Activated T-helper 1 cell treated with anti-CD3 and anti-CD28 coated beads, Interleukin-12 subunit alpha, Interleukin-12 subunit beta, Interleukin-2, Interleukin-4 antibody, amounts not matched to agents 30 ng/mL and 10 ng/mL and 1 ng/mL, durations not matched to agents 14 hours and 24 hours and 36 hours (primary cell): ENCODE measurements around the gene THADA. TPM values are rescaled to one million over a fixed set of nuclear protein-coding genes. Genes with fewer than 3 reads are reported as not detected.

Experiments
- DNase-seq: peaks from one replicate; pipeline ENCODE4 v3.0.0; 2021; ENCODE audit warnings: low spot score
- H3K27ac Mint-ChIP-seq: one replicate; pipeline ENCODE4 v1.8.0; 2021; ENCODE audit warnings: mild to moderate bottlenecking, mixed read lengths
- H3K27me3 Mint-ChIP-seq: one replicate; pipeline ENCODE4 v1.8.0; 2022; ENCODE audit warnings: mild to moderate bottlenecking, moderate library complexity, mixed read lengths; ENCODE audit not compliant: insufficient read depth
- H3K36me3 Mint-ChIP-seq: one replicate; pipeline ENCODE4 v1.8.0; 2021; ENCODE audit warnings: low read depth, mixed read lengths
- H3K4me1 Mint-ChIP-seq: one replicate; pipeline ENCODE4 v1.8.0; 2021; ENCODE audit warnings: low read depth, mixed read lengths
- H3K4me3 Mint-ChIP-seq: one replicate; pipeline ENCODE4 v1.8.0; 2021; ENCODE audit warnings: mild to moderate bottlenecking, moderate library complexity, mixed read lengths
- H3K9me3 Mint-ChIP-seq: one replicate; pipeline ENCODE4 v1.8.0; 2021; ENCODE audit warnings: mixed read lengths
- intact Hi-C: fragments of 100-400 bp; cut with micrococcal nuclease; formaldehyde crosslinking; loops from one replicate; pipeline ENCODE4 v1.15.1; 2024
- total RNA-seq: library from RNA; stranded (reverse); gene quantifications from 2 replicates; pipeline ENCODE4 v1.2.3, GENCODE V29; 2022

THADA gene
- total RNA-seq, 1 donor from 2014 or later: 51.7 TPM

DNA sequence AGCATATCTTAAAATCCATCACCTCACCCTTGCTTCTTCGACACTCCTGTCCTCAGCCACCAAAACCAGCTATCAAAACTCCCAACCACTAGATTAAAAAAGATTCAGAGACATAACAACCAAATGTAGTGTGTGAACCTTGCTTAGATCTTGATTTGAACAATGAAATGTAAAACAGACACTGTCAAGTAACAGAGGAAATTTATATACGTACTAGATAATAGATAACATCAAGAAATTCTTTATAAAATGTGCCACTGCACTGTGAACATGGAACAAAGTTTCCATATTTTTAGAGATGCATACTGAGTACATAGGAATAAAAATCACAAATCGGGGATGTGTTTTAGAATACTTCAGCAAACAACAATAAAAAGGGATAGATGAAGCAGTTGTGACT, 86.0 kb downstream of the THADA start:
- Mint-ChIP-seq H3K9me3 (no peaks in the 10 kb centered on the region), H3K27me3 (no peaks in the 10 kb centered on the region), H3K27ac (no peak overlapping the region), H3K4me3 (no peak overlapping the region), H3K4me1 (peaks cover 28% of the 10 kb centered on the region), H3K36me3 (peaks cover 16% of the 10 kb centered on the region)
- intact Hi-C loops: loop anchor here (5.0 kb wide), 1 partner anchor 67 kb away; no protein-coding TSS in a partner anchor
- DNase-seq: no peak

DNA sequence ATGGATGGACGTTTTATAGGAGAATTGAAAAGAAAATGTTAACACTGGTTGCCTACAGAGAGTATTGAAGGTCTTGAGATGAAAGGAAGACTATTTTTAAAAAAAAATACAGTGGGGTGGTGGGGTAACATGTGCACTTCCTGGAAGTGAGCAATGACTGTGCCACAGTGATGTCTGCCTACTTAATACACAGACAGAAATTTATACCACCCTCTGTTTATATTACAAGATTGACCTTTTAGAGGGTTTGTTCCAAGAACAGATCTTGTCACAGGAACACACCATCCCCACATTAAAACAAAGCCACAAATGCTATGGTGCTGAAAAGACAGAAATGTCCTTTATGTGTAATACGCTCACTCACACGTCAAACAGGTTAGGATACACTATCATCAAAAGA, 87.6 kb downstream of the THADA start:
- no peak for DNase-seq
- Mint-ChIP-seq H3K27ac (peak overlapping the region; percentile 49), H3K27me3 (no peaks in the 10 kb centered on the region), H3K9me3 (no peaks in the 10 kb centered on the region), H3K4me3 (no peak overlapping the region), H3K4me1 (peaks cover 28% of the 10 kb centered on the region), H3K36me3 (peaks cover 20% of the 10 kb centered on the region)
- intact Hi-C loops: loop anchor here (5.0 kb wide), 1 partner anchor 69 kb away; no protein-coding TSS in a partner anchor

DNA sequence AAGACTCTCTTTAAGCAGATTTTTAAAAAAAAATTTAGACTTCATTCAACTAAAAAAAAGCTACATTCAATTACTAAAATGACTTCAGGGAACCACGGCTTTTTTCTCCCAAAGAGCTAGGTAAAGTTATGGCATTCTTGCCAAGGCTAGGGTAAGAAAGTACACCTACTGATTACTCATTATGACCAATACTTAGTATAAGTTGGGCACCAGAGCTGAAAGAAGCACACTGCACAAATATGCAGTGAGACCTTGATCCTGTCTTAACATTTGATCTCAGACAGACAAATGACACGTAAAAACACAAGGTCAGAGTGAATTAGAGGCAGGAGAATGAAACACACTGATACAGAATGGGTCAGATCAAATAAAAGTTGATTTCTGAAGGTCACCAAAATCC, 88.7 kb downstream of the THADA start:
- H3K4me1 Mint-ChIP-seq: peaks cover 28% of the 10 kb centered on the region
- H3K27me3 Mint-ChIP-seq: no peaks in the 10 kb centered on the region
- no peaks in the 10 kb centered on the region for H3K9me3 Mint-ChIP-seq
- intact Hi-C loops: loop anchor here (5.0 kb wide), 1 partner anchor 70 kb away; no protein-coding TSS in a partner anchor
- DNase-seq: no peak
- no peak overlapping the region for H3K4me3 Mint-ChIP-seq
- H3K36me3 Mint-ChIP-seq: peaks cover 20% of the 10 kb centered on the region
- no peak overlapping the region for H3K27ac Mint-ChIP-seq

DNA sequence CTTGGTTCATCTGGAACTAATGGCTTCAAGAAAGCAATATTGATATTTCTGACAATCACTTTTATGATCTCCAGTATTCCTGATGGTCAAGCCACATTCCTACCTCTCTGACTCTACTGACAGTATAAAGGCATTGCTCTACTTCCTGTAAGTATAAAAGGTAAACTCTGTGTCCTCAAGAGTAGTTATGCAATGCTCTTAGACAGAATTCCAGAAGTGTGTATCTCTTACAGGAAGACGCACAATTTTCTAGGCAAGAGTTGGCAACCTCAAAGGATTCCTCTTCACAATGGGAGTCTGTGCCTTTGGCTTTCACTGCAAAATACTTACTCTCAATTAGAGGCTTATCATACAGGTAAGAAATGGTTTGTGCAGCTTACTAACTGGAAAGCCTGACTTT, 100.1 kb downstream of the THADA start:
- H3K4me1 Mint-ChIP-seq: no peaks in the 10 kb centered on the region
- DNase-seq: no peak
- no peaks in the 10 kb centered on the region for H3K27me3 Mint-ChIP-seq
- no peak overlapping the region for H3K4me3 Mint-ChIP-seq
- no peaks in the 10 kb centered on the region for H3K9me3 Mint-ChIP-seq
- no peak overlapping the region for H3K27ac Mint-ChIP-seq
- H3K36me3 Mint-ChIP-seq: peaks cover 24% of the 10 kb centered on the region
- intact Hi-C loops: no loop called here

DNA sequence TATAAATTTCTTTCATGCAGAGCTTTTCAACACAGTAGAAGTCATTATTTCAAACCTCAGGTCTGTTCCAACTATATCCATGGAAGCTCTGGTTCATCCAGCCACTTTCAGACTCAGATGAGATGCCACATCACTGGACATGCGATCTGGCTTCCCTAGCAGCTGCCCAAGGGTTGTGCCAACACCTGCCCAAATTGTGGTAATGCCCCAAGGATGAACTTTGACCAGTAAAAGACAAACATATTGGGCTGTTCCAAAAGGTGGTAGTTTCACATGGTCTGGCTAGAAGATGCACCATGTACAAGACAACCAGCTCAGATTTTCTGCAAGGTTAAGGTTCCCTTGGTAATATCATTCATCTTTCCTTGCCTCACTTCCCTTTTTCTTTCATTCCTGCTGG, 101.9 kb downstream of the THADA start:
- Mint-ChIP-seq H3K4me1 (no peaks in the 10 kb centered on the region), H3K27me3 (no peaks in the 10 kb centered on the region), H3K4me3 (no peak overlapping the region), H3K36me3 (peaks cover 21% of the 10 kb centered on the region), H3K9me3 (no peaks in the 10 kb centered on the region), H3K27ac (no peak overlapping the region)
- DNase-seq: no peak
- intact Hi-C loops: no loop called here

DNA sequence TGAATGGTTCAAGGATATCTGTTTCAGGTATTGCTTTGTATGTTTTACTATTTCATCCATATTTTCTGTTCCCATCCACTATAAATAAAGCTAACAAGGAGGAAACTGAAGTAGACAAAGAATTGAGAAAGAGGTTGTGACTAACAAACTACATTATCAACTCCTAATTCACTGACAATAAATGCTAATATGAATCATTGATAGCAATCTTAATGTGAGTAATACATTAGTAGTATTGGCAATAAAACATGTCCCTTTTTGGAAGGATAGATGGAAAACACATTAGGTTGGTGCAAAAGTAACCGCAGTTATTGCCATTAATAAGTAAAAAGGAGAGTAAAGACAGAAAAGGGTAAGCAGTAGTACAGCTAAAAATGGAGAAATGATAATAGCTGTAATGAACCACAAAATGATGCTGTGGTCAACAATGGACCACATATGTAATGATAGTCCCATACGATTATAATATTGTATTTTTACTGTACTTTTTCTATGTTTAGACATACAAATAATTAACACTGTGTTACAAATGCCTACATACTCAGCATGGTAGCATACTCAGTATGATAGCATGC, 104.7 kb downstream of the THADA start:
- Mint-ChIP-seq H3K36me3 (peaks cover 6% of the 10 kb centered on the region), H3K27me3 (no peaks in the 10 kb centered on the region), H3K27ac (no peak overlapping the region), H3K4me3 (no peak overlapping the region), H3K9me3 (no peaks in the 10 kb centered on the region), H3K4me1 (peaks cover 7% of the 10 kb centered on the region)
- intact Hi-C loops: no loop called here
- no peak for DNase-seq

DNA sequence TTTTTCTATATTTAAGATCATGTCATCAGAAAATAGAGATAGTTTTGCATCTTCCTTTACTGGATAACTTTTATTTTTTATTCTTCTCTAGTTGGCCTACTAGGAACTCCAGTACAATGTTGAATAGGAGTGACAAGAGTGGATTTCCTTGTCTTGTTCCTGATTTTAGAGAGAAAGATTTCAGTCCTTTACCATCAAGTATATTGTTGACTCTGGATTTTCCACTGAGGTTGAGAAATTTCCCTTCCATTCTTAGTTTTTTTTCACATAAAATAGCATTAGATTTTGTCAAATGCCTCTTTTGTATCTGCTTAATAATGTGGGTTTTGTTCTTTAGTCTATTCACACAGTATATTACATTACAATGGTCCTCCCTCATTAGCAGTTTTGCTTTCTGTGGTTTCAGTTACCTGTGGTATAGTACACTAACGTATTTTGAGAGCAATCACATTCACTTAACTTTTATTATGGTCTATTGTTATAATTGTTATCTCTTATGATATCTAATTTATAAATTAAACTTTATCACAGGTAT, 105.5 kb downstream of the THADA start:
- no peaks in the 10 kb centered on the region for H3K27me3 Mint-ChIP-seq
- no peak for DNase-seq
- no peaks in the 10 kb centered on the region for H3K9me3 Mint-ChIP-seq
- peaks cover 6% of the 10 kb centered on the region for H3K36me3 Mint-ChIP-seq
- H3K4me1 Mint-ChIP-seq: peaks cover 7% of the 10 kb centered on the region
- no peak overlapping the region for H3K27ac Mint-ChIP-seq
- no peak overlapping the region for H3K4me3 Mint-ChIP-seq
- intact Hi-C loops: no loop called here

DNA sequence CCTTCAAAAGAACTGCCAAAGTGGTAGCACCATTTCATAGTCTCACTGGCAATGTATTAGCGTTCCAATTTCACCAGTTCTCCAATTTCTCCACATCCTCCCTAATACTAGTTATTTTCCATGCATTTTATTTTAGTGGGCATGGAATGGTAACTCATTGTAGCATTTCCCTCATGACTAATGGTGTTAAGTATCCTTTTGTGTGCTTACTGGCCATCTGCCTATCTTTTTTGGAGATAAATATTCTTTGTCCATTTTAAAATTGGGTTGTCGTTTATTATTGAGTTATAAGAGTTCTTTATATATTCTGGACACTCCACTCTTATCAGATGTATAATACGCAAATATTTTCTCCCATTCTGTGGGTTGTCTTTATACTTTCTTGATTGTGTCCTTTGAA, 107.1 kb downstream of the THADA start:
- intact Hi-C loops: no loop called here
- no peaks in the 10 kb centered on the region for H3K9me3 Mint-ChIP-seq
- H3K27ac Mint-ChIP-seq: no peak overlapping the region
- peaks cover 7% of the 10 kb centered on the region for H3K4me1 Mint-ChIP-seq
- H3K36me3 Mint-ChIP-seq: peaks cover 5% of the 10 kb centered on the region
- no peak for DNase-seq
- no peaks in the 10 kb centered on the region for H3K27me3 Mint-ChIP-seq
- H3K4me3 Mint-ChIP-seq: no peak overlapping the region

DNA sequence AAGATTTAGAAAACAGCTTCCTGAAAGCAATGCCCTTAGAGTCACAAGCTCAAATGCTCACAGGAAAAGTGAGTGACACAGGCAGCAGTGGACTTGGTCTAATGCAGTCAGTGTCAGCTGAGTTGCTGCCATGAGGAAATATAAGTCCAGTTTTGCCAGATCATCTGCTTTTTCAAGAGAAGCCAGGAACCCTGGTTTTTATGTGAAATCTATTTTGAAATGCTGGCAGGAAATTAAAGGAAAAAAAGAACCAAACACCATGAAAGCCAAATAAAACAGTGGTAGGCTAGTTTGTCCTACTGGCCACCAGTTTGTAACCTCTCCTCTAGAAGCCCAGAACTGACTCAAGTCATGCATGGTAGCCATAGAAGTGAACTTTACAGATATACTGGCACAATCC, 109.2 kb downstream of the THADA start:
- no peak overlapping the region for H3K4me3 Mint-ChIP-seq
- no peak for DNase-seq
- no peaks in the 10 kb centered on the region for H3K27me3 Mint-ChIP-seq
- H3K36me3 Mint-ChIP-seq: peaks cover 9% of the 10 kb centered on the region
- H3K4me1 Mint-ChIP-seq: peaks cover 7% of the 10 kb centered on the region
- no peak overlapping the region for H3K27ac Mint-ChIP-seq
- intact Hi-C loops: no loop called here
- no peaks in the 10 kb centered on the region for H3K9me3 Mint-ChIP-seq

DNA sequence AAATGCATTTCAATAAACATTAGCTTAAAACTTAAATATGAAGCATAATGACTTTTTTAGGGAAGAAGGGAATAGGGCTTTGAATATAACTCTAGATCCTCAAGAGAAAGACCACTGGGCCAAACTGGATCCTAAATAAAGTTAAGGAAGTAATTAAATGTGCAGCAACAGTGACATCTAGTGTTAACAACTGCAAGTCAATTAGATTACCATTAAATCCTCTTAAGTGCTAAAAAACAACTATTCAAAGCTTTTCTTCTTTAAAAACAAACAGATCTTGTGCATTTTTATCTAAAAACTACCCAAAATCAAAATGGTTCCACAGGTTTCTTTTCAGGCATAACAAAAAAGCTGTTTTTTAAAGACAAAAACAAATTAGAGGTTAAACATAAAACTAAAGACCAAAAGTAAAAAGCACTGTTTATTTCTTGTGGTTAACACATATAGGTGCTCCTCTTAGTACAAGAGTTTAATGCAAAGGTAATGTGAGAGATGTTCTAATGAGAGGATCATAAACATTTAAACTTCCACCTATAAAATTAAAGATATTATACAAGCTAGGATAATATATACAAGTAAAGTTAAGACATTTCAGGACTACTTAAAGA, 111.4 kb downstream of the THADA start:
- Mint-ChIP-seq H3K27me3 (no peaks in the 10 kb centered on the region), H3K9me3 (no peaks in the 10 kb centered on the region)
- no peak for DNase-seq

DNA sequence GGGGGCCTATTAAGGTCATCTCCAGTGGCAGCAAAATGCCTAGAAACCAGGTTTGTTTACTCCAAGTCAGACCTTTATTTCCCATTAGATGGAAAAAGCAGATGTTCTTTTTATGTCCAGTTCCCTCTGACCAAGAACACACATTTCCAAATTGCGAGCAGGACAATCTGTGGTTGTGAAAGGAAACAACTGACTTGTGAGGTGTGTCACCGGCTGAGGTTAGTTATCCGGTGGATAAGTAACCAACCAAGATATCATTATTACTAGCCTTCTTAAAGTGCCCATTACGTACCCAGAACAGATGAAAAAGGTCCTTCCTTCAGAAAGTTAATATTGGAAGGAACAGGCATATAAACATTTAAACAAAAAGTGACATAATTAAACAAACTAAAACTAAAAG, 112.9 kb downstream of the THADA start:
- no peaks in the 10 kb centered on the region for H3K9me3 Mint-ChIP-seq
- no peak for DNase-seq
- intact Hi-C loops: loop anchor here (5.0 kb wide), 2 partner anchors 96 to 656 kb away; no protein-coding TSS in a partner anchor
- peaks cover 20% of the 10 kb centered on the region for H3K36me3 Mint-ChIP-seq
- peaks cover 7% of the 10 kb centered on the region for H3K4me1 Mint-ChIP-seq
- no peak overlapping the region for H3K4me3 Mint-ChIP-seq
- no peak overlapping the region for H3K27ac Mint-ChIP-seq
- H3K27me3 Mint-ChIP-seq: no peaks in the 10 kb centered on the region

More for the DNA sequence above, 111.4 kb downstream of the THADA start:
- H3K36me3 Mint-ChIP-seq: peaks cover 19% of the 10 kb centered on the region
- no peak overlapping the region for H3K4me3 Mint-ChIP-seq
- peaks cover 7% of the 10 kb centered on the region for H3K4me1 Mint-ChIP-seq
- H3K27ac Mint-ChIP-seq: no peak overlapping the region
- intact Hi-C loops: loop anchor here (1.0 to 5.0 kb wide), 10 partner anchors 58 to 657 kb away; no protein-coding TSS in a partner anchor

DNA sequence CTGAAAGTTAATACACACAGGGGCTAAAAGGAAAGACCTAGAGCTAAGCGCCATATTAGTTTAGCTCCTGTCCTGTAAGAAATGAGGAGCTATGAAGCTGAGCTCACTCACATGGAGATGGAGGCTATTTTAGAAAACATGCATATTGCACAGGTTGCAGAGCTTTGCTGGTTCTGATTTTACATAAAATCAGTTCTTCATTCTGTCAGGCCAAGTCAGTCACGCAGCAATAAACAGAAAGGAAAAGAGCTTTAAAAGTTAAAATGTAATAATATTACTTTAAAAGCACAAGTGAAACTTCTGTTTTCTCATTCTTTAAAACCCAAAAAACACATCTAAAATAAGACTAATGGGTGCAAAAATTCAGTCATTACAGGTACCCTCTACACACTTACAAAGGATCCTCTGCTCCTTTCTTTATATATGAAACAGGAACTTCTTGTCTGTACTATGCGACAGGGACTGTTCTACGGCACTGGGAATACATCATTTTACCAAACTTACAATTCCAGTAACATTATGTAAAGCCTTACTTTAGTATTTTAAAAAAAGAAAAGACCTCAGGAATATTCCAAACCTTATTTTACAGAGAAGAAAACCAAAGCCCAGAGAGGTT, 113.8 kb downstream of the THADA start:
- intact Hi-C loops: loop anchor here (5.0 kb wide), 2 partner anchors 95 to 655 kb away; no protein-coding TSS in a partner anchor
- no peak overlapping the region for H3K27ac Mint-ChIP-seq
- H3K4me1 Mint-ChIP-seq: peaks cover 5% of the 10 kb centered on the region
- no peaks in the 10 kb centered on the region for H3K27me3 Mint-ChIP-seq
- peaks cover 21% of the 10 kb centered on the region for H3K36me3 Mint-ChIP-seq
- H3K4me3 Mint-ChIP-seq: no peak overlapping the region
- no peaks in the 10 kb centered on the region for H3K9me3 Mint-ChIP-seq
- no peak for DNase-seq

DNA sequence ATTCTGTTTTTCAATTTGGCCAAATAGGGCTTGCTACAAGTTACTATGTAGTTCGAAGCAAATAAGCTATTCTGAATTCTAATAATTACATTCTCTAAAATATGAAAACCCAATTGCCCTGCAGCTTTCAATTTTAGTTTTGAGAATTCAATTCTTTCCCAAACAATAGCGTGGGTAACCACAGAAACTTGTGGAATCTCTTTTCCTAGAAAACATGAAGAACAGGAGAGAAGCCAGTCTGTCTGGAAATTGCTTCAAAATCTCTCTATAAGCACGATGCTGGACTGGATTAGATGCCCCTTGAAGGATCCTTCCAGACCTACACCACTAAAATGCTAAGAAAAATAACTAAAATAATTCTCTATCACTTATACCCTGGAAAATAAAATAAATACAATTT, 115.0 kb downstream of the THADA start:
- H3K9me3 Mint-ChIP-seq: no peaks in the 10 kb centered on the region
- DNase-seq: no peak
- no peaks in the 10 kb centered on the region for H3K4me1 Mint-ChIP-seq
- no peaks in the 10 kb centered on the region for H3K27me3 Mint-ChIP-seq
- no peak overlapping the region for H3K27ac Mint-ChIP-seq
- H3K36me3 Mint-ChIP-seq: peaks cover 23% of the 10 kb centered on the region
- intact Hi-C loops: loop anchor here (5.0 kb wide), 2 partner anchors 94 to 654 kb away; no protein-coding TSS in a partner anchor
- no peak overlapping the region for H3K4me3 Mint-ChIP-seq
